Measurements from ENCODE around the gene LYZL4. TPM values are rescaled to one million over a fixed set of nuclear protein-coding genes. Genes with fewer than 3 reads are reported as not detected.

Gene LYZL4
- polyA plus RNA-seq, 1 of the 3 experiments (the other 2 are of a cell fraction), result not detected

- Histone ChIP-seq H3F3A (replicated peaks; ENCODE audit: insufficient read depth) (no peaks in the 10 kb centered on the region), H2AFZ (ENCODE audit: low read depth) (no peak overlapping the region), H3K4me1 (ENCODE audit: control insufficient read depth in 1 of 2, insufficient read depth in 2 of 2, low read depth in 1 of 2, low read length in 1 of 2) (no peaks in the 10 kb centered on the region; a peak in 1 of 4 replicates), H3K79me2 (ENCODE audit: insufficient read depth) (no peaks in the 10 kb centered on the region), H3K9me2 (no peaks in the 10 kb centered on the region), H3K36me3 (replicated peaks in 1 of 2; ENCODE audit: control insufficient read depth in 1 of 2, insufficient read depth in 2 of 2, low read length in 1 of 2) (no peaks in the 10 kb centered on the region), H3K4me3 (ENCODE audit: low read depth in 2 of 2, low read length in 1 of 2) (no peak overlapping the region), H3K9me3 (no peaks in the 10 kb centered on the region), H3K9ac (no peak overlapping the region), H4K20me1 (ENCODE audit: insufficient read depth) (no peaks in the 10 kb centered on the region), H3K27me3 (ENCODE audit: insufficient read depth) (no peaks in the 10 kb centered on the region), H3K27ac (ENCODE audit: low read depth in 2 of 2, low read length in 1 of 2) (no peak overlapping the region), H3K4me2 (no peak overlapping the region)
- TF ChIP-seq TEAD4 (IDR thresholded peaks at IDR 0.05; ENCODE audit: borderline replicate concordance, insufficient read depth) (no peak), NRF1 (IDR thresholded peaks at IDR 0.05; ENCODE audit: low read depth, low read length) (no peak), RCOR1 (IDR thresholded peaks at IDR 0.05; ENCODE audit: low read length) (no peak)
- ChIA-PET POLR2A (no interaction called here), CTCF (interaction anchor here (0.9 kb wide), 1 partner anchor 49 kb away, joined by 3 read pairs; no protein-coding TSS in a partner anchor)
- WGBS (ENCODE audit: low lambda C conversion rate), result 52% methylated on average over 12 of the region's 12 CpGs
- DNase-seq, result no peak
Measured at GRCh38 chr3:42394579-42395288, 15.7 kb downstream of the LYZL4 start.

GRCh38 chr3:42387802-42388651, 22.4 kb downstream of the LYZL4 start:
- CTCF ChIA-PET, result interaction anchor here (0.6 to 1.4 kb wide), 3 partner anchors 9 to 56 kb away, joined by 3 to 4 read pairs (median 4); no protein-coding TSS in a partner anchor

More at GRCh38 chr3:42387802-42388651, 22.4 kb downstream of the LYZL4 start:
- Histone ChIP-seq H3K79me2 (ENCODE audit: insufficient read depth) (no peaks in the 10 kb centered on the region), H3K9me3 (no peaks in the 10 kb centered on the region), H3K4me1 (ENCODE audit: control insufficient read depth in 1 of 2, insufficient read depth in 2 of 2, low read depth in 1 of 2, low read length in 1 of 2) (no peaks in the 10 kb centered on the region; a peak in 1 of 4 replicates), H3K4me2 (no peak overlapping the region), H3K9me2 (no peaks in the 10 kb centered on the region), H3K4me3 (ENCODE audit: low read depth in 2 of 2, low read length in 1 of 2) (no peak overlapping the region), H3K36me3 (replicated peaks in 1 of 2; ENCODE audit: control insufficient read depth in 1 of 2, insufficient read depth in 2 of 2, low read length in 1 of 2) (no peaks in the 10 kb centered on the region), H3K27ac (ENCODE audit: low read depth in 2 of 2, low read length in 1 of 2) (no peak overlapping the region), H3K9ac (no peak overlapping the region), H2AFZ (ENCODE audit: low read depth) (no peak overlapping the region), H3K27me3 (ENCODE audit: insufficient read depth) (no peaks in the 10 kb centered on the region; the same call in 1 of the 2 replicates), H3F3A (replicated peaks; ENCODE audit: insufficient read depth) (no peaks in the 10 kb centered on the region), H4K20me1 (ENCODE audit: insufficient read depth) (no peaks in the 10 kb centered on the region)
- POLR2A ChIA-PET, result no interaction called here
- WGBS (ENCODE audit: low lambda C conversion rate), result 38% methylated on average over 10 of the region's 10 CpGs
- DNase-seq, result no peak
- TF ChIP-seq ELF1 (IDR thresholded peaks at IDR 0.05), result no peak
- no peak for TF ChIP-seq CHD2 (IDR thresholded peaks at IDR 0.05; ENCODE audit: low read length, partially characterized antibody)
- no peak for TF ChIP-seq EZH2phosphoT487 (IDR thresholded peaks at IDR 0.05; ENCODE audit: borderline replicate concordance, low read depth)
- TF ChIP-seq EP300 (IDR thresholded peaks at IDR 0.05; ENCODE audit: borderline replicate concordance in 1 of 2, low read depth in 1 of 2, low read length in 1 of 2), result no peak
- TF ChIP-seq, protein P1, sequence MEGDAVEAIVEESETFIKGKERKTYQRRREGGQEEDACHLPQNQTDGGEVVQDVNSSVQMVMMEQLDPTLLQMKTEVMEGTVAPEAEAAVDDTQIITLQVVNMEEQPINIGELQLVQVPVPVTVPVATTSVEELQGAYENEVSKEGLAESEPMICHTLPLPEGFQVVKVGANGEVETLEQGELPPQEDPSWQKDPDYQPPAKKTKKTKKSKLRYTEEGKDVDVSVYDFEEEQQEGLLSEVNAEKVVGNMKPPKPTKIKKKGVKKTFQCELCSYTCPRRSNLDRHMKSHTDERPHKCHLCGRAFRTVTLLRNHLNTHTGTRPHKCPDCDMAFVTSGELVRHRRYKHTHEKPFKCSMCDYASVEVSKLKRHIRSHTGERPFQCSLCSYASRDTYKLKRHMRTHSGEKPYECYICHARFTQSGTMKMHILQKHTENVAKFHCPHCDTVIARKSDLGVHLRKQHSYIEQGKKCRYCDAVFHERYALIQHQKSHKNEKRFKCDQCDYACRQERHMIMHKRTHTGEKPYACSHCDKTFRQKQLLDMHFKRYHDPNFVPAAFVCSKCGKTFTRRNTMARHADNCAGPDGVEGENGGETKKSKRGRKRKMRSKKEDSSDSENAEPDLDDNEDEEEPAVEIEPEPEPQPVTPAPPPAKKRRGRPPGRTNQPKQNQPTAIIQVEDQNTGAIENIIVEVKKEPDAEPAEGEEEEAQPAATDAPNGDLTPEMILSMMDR (IDR thresholded peaks at IDR 0.05), result no peak
- no peak for TF ChIP-seq IRF3 (IDR thresholded peaks at IDR 0.05; ENCODE audit: low read depth, low read length)
- no peak for TF ChIP-seq REST (IDR thresholded peaks at IDR 0.05; ENCODE audit: low read depth, low read length)
- TF ChIP-seq NFIC (IDR thresholded peaks at IDR 0.05; ENCODE audit: borderline replicate concordance), result no peak
